ENCODE data around the gene CCN2. TPM values are rescaled to one million over a fixed set of nuclear protein-coding genes. Genes with fewer than 3 reads are reported as not detected.

Gene CCN2
- total and polyA plus RNA-seq, 7 experiments from 2014 or later, result not detected

- ATAC-seq, result peak; percentile 37
- Histone ChIP-seq H3K36me3 (ENCODE audit: control insufficient read depth in 2 of 3, insufficient read depth in 3 of 3, low read length in 3 of 3) (no peaks in the 10 kb centered on the region), H3K4me3 (ENCODE audit: low read length) (peak overlapping the region; percentile 28), H3K27me3 (ENCODE audit: control insufficient read depth in 2 of 2, insufficient read depth in 2 of 2, low read length in 2 of 2) (peaks cover 4 to 27% of the 10 kb centered on the region in 2 donors), H3K27ac (ENCODE audit: low read depth, low read length) (no peak overlapping the region), H3K4me1 (ENCODE audit: control insufficient read depth in 2 of 2, insufficient read depth in 2 of 2, low read length in 2 of 2) (no peaks in the 10 kb centered on the region), H3K9me3 (ENCODE audit: control insufficient read depth in 2 of 3, low read length in 3 of 3) (no peaks in the 10 kb centered on the region)
- ChIA-PET CTCF (no interaction called here), POLR2A (no interaction called here)
- Mint-ChIP-seq H3K36me3 (peaks cover 0 to 6% (median 0%) of the 10 kb centered on the region in 5 donors), H3K4me3 (peak overlapping the region; percentile 64 to 88 (median 79)), H3K27me3 (peaks cover 64 to 87% (median 80%) of the 10 kb centered on the region in 5 donors), H3K27ac (peak overlapping the region in 1 of 9 donors; percentile 63), H3K4me1 (peaks cover 5 to 21% (median 16%) of the 10 kb centered on the region in 7 donors), H3K9me3 (peaks cover 0 to 3% (median 0%) of the 10 kb centered on the region in 11 donors)
- intact Hi-C loops (cut with micrococcal nuclease), result no loop called here
- DNase-seq, result peak in 1 of 9 donors; percentile 8
Observed at GRCh38 chr6:131949909-131950766, 1.0 kb downstream of the CCN2 start.

GRCh38 chr6:131949620-131949908 lies 1.6 kb downstream of the CCN2 start:
- peaks cover 5 to 21% (median 16%) of the 10 kb centered on the region in 7 donors for H3K4me1 Mint-ChIP-seq
- intact Hi-C loops (cut with micrococcal nuclease), result no loop called here
- no peak overlapping the region for H3K27ac ChIP-seq (ENCODE audit: low read depth, low read length)
- H3K4me3 ChIP-seq (ENCODE audit: low read length), result no peak overlapping the region
- H3K4me3 Mint-ChIP-seq, result peak overlapping the region; percentile 23 to 88 (median 74)
- H3K36me3 Mint-ChIP-seq, result peaks cover 0 to 6% (median 0%) of the 10 kb centered on the region in 5 donors
- peaks cover 58 to 81% (median 77%) of the 10 kb centered on the region in 5 donors for H3K27me3 Mint-ChIP-seq
- no peaks in the 10 kb centered on the region for H3K9me3 ChIP-seq (ENCODE audit: control insufficient read depth in 2 of 3, low read length in 3 of 3)
- H3K27me3 ChIP-seq (ENCODE audit: control insufficient read depth in 2 of 2, insufficient read depth in 2 of 2, low read length in 2 of 2), result peaks cover 4 to 26% of the 10 kb centered on the region in 2 donors
- H3K4me1 ChIP-seq (ENCODE audit: control insufficient read depth in 2 of 2, insufficient read depth in 2 of 2, low read length in 2 of 2), result no peaks in the 10 kb centered on the region
- ChIA-PET POLR2A (no interaction called here), CTCF (no interaction called here)
- no peaks in the 10 kb centered on the region for H3K36me3 ChIP-seq (ENCODE audit: control insufficient read depth in 2 of 3, insufficient read depth in 3 of 3, low read length in 3 of 3)
- H3K9me3 Mint-ChIP-seq, result peaks cover 0 to 3% (median 0%) of the 10 kb centered on the region in 11 donors
- no peak for ATAC-seq
- DNase-seq, result no peak
- no peak overlapping the region for H3K27ac Mint-ChIP-seq

GRCh38 chr6:131948692-131949619 lies 2.2 kb downstream of the CCN2 start:
- ChIA-PET POLR2A (no interaction called here), CTCF (no interaction called here)
- Histone ChIP-seq H3K4me3 (ENCODE audit: low read length) (no peak overlapping the region), H3K9me3 (ENCODE audit: control insufficient read depth in 2 of 3, low read length in 3 of 3) (no peaks in the 10 kb centered on the region), H3K36me3 (ENCODE audit: control insufficient read depth in 2 of 3, insufficient read depth in 3 of 3, low read length in 3 of 3) (no peaks in the 10 kb centered on the region), H3K4me1 (ENCODE audit: control insufficient read depth in 2 of 2, insufficient read depth in 2 of 2, low read length in 2 of 2) (no peaks in the 10 kb centered on the region), H3K27me3 (ENCODE audit: control insufficient read depth in 2 of 2, insufficient read depth in 2 of 2, low read length in 2 of 2) (peaks cover 4 to 20% of the 10 kb centered on the region in 2 donors), H3K27ac (ENCODE audit: low read depth, low read length) (no peak overlapping the region)
- Mint-ChIP-seq H3K4me1 (peaks cover 5 to 21% (median 16%) of the 10 kb centered on the region in 7 donors), H3K4me3 (peak overlapping the region; percentile 10 to 88 (median 72)), H3K9me3 (peaks cover 0 to 3% (median 0%) of the 10 kb centered on the region in 11 donors), H3K36me3 (peaks cover 0 to 6% (median 0%) of the 10 kb centered on the region in 5 donors), H3K27ac (no peak overlapping the region), H3K27me3 (peaks cover 55 to 78% (median 70%) of the 10 kb centered on the region in 5 donors)
- ATAC-seq (no peak), DNase-seq (no peak)
- intact Hi-C loops (cut with micrococcal nuclease), result no loop called here

- Mint-ChIP-seq H3K4me1 (peaks cover 5 to 21% (median 16%) of the 10 kb centered on the region in 7 donors), H3K9me3 (peaks cover 0 to 3% (median 0%) of the 10 kb centered on the region in 11 donors), H3K4me3 (no peak overlapping the region), H3K27me3 (peaks cover 50 to 73% (median 64%) of the 10 kb centered on the region in 5 donors), H3K27ac (no peak overlapping the region), H3K36me3 (peaks cover 0 to 6% (median 0%) of the 10 kb centered on the region in 5 donors)
- intact Hi-C loops (cut with micrococcal nuclease), result no loop called here
- Histone ChIP-seq H3K27me3 (ENCODE audit: control insufficient read depth in 2 of 2, insufficient read depth in 2 of 2, low read length in 2 of 2) (peaks cover 4 to 19% of the 10 kb centered on the region in 2 donors), H3K36me3 (ENCODE audit: control insufficient read depth in 2 of 3, insufficient read depth in 3 of 3, low read length in 3 of 3) (no peaks in the 10 kb centered on the region), H3K4me3 (ENCODE audit: low read length) (no peak overlapping the region), H3K27ac (ENCODE audit: low read depth, low read length) (no peak overlapping the region), H3K4me1 (ENCODE audit: control insufficient read depth in 2 of 2, insufficient read depth in 2 of 2, low read length in 2 of 2) (no peaks in the 10 kb centered on the region), H3K9me3 (ENCODE audit: control insufficient read depth in 2 of 3, low read length in 3 of 3) (no peaks in the 10 kb centered on the region)
- DNase-seq (no peak), ATAC-seq (no peak)
- ChIA-PET POLR2A (no interaction called here), CTCF (no interaction called here)
Observed at GRCh38 chr6:131947986-131948661, 3.0 kb downstream of the CCN2 start.

- Histone ChIP-seq H3K27me3 (ENCODE audit: control insufficient read depth in 2 of 2, insufficient read depth in 2 of 2, low read length in 2 of 2) (peaks cover 4 to 16% of the 10 kb centered on the region in 2 donors), H3K4me1 (ENCODE audit: control insufficient read depth in 2 of 2, insufficient read depth in 2 of 2, low read length in 2 of 2) (no peaks in the 10 kb centered on the region), H3K9me3 (ENCODE audit: control insufficient read depth in 2 of 3, low read length in 3 of 3) (no peaks in the 10 kb centered on the region), H3K36me3 (ENCODE audit: control insufficient read depth in 2 of 3, insufficient read depth in 3 of 3, low read length in 3 of 3) (no peaks in the 10 kb centered on the region), H3K4me3 (ENCODE audit: low read length) (no peak overlapping the region), H3K27ac (ENCODE audit: low read depth, low read length) (no peak overlapping the region)
- no peak for ATAC-seq
- no peak for DNase-seq
- CTCF ChIA-PET, result no interaction called here
- H3K9me3 Mint-ChIP-seq, result peaks cover 0 to 3% (median 0%) of the 10 kb centered on the region in 11 donors
- H3K27me3 Mint-ChIP-seq, result peaks cover 44 to 64% (median 55%) of the 10 kb centered on the region in 5 donors
- H3K36me3 Mint-ChIP-seq, result peaks cover 0 to 6% (median 0%) of the 10 kb centered on the region in 5 donors
- peaks cover 5 to 21% (median 16%) of the 10 kb centered on the region in 7 donors for H3K4me1 Mint-ChIP-seq
- H3K4me3 Mint-ChIP-seq, result no peak overlapping the region
- POLR2A ChIA-PET, result no interaction called here
- H3K27ac Mint-ChIP-seq, result no peak overlapping the region
- intact Hi-C loops (cut with micrococcal nuclease), result no loop called here
Observed at GRCh38 chr6:131946992-131947955, 3.9 kb downstream of the CCN2 start.

Data from naive thymus-derived CD4-positive, alpha-beta T cell (primary cell).